T-helper 2 cell (primary cell): ENCODE results near the gene APCDD1L.
"Not testable (repeated sequence)": the region's sequence is repeated elsewhere in the genome, so short reads cannot be mapped to it uniquely, and the experiment has no call there.

Experiments
- DNase-seq, 5 experiments: peaks; one replicate each; pipeline versions ENCODE4 v3.0.0 to v3.0.0-alpha.2; 2012 to 2022

The APCDD1L gene

GRCh38 chr20:58513580-58514285, 1.5 kb downstream of the APCDD1L start:
- no peak for DNase-seq

- DNase-seq: no peak
Observed at GRCh38 chr20:58512808-58513552, 2.2 kb downstream of the APCDD1L start.

GRCh38 chr20:58511861-58512260, 3.3 kb downstream of the APCDD1L start:
- no peak for DNase-seq

- no peak for DNase-seq
Observed at GRCh38 chr20:58511364-58511763, 3.8 kb downstream of the APCDD1L start.

- DNase-seq: no peak
Observed at GRCh38 chr20:58510921-58511320, 4.3 kb downstream of the APCDD1L start.

GRCh38 chr20:58508762-58509395, 6.3 kb downstream of the APCDD1L start:
- no peak for DNase-seq

GRCh38 chr20:58506999-58507398, 8.2 kb downstream of the APCDD1L start:
- DNase-seq: not testable (repeated sequence)

- DNase-seq: no peak
Observed at GRCh38 chr20:58504566-58504965, 10.6 kb downstream of the APCDD1L start.

GRCh38 chr20:58503668-58504067, 11.5 kb downstream of the APCDD1L start:
- no peak for DNase-seq

- DNase-seq: no peak
Observed at GRCh38 chr20:58500256-58500655, 14.9 kb downstream of the APCDD1L start.

- DNase-seq: no peak
Observed at GRCh38 chr20:58498470-58499068, 16.6 kb downstream of the APCDD1L start.

- no peak for DNase-seq
Observed at GRCh38 chr20:58497724-58498469, 17.3 kb downstream of the APCDD1L start.

GRCh38 chr20:58497076-58497641, 18.0 kb downstream of the APCDD1L start:
- no peak for DNase-seq

GRCh38 chr20:58496429-58496769, 18.8 kb downstream of the APCDD1L start:
- no peak for DNase-seq

GRCh38 chr20:58495623-58496428, 19.4 kb downstream of the APCDD1L start:
- no peak for DNase-seq

- no peak for DNase-seq
Observed at GRCh38 chr20:58494923-58495622, 20.1 kb downstream of the APCDD1L start.

GRCh38 chr20:58492795-58493524, 22.2 kb downstream of the APCDD1L start:
- no peak for DNase-seq

GRCh38 chr20:58492074-58492718, 23.0 kb downstream of the APCDD1L start:
- DNase-seq: no peak

- DNase-seq: no peak
Observed at GRCh38 chr20:58486207-58486606, 29.0 kb downstream of the APCDD1L start.

GRCh38 chr20:58485393-58485792, 29.8 kb downstream of the APCDD1L start:
- DNase-seq: no peak
